Activated T-cell treated with anti-CD3 and anti-CD28 coated beads for 24 hours (primary cell): ENCODE data around the gene DHX30.
"Not testable (repeated sequence)": the region's sequence is repeated elsewhere in the genome, so short reads cannot be mapped to it uniquely, and the experiment has no call there.

Source experiments
- DNase-seq: peaks from one replicate; pipeline ENCODE4 v3.0.0-alpha.2; 2020; ENCODE audit warnings: low read depth

Gene DHX30

GRCh38 chr3:47884603-47885002 is 81.7 kb downstream of the DHX30 start:
- DNase-seq, result no peak

DNA sequence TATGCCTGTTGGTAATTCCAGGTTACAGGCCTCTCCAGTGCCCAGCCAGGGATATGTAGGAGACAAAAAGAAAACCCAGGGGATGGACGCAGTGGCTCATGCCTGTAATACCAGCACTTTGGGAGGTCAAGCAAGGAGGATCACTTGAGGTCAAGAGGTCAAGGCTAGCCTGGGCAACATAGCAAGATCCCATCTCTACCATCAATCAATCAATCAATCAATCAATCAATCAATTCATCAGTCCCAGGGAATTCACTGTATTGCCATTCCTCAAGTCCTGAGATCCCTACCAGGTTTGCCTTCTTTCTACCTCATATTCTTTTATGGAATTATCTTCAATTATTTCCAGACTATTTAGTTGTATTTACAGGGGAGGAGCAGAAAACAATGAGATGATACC is 82.2 kb downstream of the DHX30 start:
- DNase-seq, result no peak

DNA sequence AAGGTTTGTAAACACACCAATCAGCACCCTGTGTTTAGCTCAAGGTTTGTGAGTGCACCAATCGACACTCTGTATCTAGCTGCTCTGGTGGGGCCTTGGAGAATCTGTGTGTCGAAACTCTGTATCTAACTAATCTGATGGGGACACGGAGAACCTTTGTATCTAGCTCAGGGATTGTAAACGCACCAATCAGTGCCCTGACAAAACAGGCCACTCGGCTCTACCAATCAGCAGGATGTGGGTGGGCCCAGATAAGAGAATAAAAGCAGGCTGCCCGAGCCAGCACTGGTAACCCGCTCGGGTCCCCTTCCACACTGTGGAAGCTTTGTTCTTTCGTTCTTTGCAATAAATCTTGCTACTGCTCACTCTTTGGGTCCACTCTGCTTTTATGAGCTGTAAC is 85.1 kb downstream of the DHX30 start:
- DNase-seq, result not testable (repeated sequence)

DNA sequence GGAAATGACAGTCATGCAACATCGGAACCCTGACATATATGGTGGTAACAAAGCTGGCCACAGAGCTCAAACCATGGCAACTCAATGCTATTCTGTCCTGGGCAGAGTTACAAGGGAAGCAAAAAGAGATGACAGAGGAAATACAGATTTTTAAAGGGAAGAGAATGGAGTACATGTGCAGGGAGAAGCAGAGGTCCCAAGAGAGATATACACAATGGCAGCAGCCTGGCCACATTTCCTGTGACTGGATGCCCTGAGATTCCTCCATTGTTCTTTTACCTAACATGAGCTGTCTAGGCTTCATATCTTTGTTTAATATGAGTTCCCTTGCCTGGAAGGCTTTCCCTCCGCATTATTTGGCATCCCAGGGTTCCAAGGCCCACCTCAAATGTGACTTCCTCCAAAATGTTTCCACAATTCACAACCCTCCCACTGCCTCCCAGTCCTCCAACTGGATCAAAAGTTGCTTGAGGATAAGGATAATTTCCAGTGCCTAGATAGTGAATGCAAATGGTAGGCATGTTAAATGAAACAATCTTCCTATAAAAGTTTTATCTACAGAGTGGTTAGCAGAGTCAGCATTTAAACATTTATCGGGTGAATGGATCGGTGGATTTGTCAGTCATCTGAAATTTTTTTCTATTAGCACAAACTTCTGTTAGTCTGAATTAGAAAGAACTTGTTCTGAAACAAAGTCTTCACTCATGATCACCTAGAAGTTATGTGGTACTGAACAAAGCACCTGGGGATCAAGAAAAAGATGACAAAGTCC is 86.2 kb downstream of the DHX30 start:
- no peak for DNase-seq

DNA sequence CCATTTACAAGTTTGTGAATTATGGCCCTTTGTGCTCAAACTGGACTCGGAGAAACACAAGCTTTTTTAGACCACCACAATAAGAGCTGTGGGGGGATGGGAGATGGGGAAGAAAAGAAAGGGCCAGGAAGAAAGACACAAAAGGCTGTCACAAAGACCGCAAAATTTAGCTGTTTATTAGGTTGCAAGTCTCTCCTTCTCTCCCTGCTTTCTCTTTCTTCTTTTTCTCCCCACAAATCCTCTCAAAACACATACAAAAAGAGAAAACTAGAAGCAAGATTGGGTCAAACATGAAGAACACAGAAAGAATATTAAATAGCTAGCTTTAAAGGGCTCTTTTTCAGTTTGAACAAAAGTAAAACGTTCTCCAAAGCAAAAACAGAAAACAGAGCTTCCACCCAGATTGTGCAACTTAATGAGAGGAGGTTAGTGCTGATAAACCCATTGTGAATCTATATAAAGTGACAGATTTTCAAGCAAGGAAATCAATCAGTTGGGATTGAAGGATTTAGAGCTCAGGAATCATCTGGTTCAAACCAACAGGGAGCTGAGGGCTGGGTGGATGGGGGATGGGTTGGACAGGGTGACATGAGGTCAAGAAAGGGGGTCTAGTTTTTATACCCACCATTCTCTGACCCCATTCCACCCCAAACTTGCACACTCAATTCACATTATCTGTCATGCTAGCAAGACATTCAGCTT is 87.3 kb downstream of the DHX30 start:
- no peak for DNase-seq

DNA sequence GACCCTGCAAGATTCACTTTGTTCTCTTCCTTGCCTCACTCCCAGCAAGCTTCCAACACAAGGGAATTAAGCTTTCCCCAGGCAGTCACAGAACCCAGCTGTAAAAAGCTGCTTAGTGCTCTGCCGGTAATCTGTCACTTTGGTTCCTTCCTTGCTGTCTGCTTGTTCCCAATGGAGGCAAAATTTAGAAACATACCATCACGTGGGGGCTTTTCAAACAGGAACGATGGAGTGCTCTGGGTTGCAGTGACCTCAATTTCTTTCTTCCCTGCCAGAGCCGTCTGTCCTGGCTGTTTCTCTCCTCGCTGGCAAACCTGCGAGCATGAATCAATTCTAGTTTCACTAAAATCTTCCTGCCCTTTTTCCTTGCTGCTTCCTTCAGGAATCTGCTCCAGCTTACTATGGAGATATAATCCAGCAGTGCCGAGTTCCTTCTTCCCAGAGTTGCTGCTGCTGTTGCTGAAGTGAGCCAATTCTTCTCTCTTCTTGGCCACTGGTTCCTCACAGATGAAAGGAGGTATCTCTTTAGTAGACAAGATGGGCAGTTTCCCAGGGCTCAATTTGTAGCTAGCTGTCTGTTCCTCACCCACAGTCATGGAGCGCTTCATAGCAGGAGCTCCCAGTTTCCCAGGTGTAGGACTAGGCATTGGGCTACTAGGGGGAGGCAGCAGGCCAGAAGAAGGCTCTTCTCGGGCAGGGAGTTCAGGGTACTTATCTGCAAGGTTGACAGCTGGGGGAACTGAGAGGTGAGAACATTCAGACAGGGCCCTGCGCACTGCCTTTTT is 88.1 kb downstream of the DHX30 start:
- no peak for DNase-seq

GRCh38 chr3:47891613-47892005 is 88.7 kb downstream of the DHX30 start:
- DNase-seq, result no peak

DNA sequence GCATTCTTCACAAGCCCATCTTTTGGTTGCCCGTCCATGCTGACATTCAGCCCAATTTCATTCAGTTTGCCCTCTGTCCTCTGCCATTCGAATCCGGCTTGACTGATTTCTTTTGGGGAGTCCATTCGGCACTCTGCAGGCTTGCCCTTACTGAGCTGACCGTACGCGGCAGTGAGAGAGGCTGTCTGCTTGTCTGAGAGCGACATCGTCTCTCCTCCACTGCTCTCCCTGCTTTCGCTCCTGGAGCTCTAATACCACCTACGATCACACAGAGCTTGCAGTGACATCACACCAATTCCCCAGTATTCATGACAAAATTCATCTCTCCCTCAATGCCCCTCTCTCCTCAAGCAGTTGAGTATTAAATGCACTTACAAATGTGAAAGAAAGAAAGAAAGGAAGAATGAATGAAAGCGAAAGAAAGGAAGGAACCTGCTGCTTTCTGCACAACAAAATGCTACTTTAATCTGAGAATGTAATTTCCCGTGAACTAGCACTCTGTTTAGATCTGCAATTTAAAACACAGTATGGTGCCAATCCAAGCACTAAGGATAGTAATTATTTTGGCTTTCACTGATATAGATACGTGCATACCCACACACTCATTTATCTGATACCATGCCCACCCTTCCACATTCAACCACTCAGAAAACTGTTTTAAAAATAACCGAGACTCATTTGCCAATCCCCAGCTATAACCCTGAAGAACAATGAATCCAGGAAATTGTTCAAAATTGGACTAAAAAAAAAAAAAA is 89.5 kb downstream of the DHX30 start:
- no peak for DNase-seq

DNA sequence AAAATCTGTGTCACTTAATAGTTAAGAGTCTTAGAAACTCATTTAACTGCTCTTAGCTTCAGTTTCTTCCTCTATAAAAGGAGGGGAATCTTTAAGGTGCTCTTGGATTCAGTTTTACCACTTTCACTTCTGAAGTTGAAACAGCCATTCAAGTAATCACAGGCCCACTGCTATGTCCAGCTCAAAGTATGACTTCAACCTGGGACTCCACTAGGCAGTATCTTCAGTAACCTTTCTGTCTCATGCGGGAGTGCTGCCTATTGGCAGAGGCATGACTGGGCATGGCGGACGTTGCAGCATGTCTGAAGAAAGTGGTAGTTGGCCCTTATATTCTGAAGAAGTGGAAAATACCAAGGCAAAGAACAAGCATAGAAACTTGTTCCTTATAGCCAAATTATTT is 92.3 kb downstream of the DHX30 start:
- DNase-seq, result no peak

DNA sequence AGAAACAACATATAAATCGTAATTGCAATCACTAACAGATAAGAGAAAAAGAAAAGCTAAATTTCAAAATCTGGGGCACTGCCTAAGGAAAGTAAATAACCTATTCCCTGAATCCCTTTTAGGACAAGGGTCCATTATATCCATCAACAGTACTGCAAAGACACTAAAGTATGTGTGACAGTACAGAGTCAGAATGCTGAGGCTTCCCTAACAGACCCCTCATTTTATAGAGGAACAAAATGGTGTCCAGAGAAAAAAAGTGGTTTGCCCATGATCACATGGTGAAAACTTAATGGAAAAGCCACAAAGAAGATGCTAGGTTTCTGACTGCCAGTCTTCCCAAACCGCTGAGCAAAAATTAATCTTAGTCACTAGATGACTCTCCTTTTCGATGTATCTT is 93.8 kb downstream of the DHX30 start:
- DNase-seq, result no peak

DNA sequence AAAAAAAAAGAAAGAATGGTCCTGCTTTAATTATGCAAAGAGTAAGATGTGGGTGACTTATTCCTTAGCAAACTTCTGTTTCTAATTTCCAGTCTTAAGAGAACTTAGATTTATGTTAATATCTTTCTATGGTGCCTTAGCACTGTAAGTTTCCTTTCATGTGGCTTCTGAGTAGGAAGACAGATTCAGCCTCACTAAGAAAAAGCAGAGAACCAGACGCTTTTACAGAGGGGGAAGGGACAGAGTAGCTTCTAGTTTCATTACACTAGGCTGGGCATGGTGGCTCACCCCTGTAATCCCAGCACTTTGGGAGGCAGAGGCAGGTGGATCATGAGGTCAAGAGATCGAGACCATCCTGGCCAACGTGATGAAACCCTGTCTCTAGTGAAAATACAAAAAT is 95.0 kb downstream of the DHX30 start:
- DNase-seq, result no peak

DNA sequence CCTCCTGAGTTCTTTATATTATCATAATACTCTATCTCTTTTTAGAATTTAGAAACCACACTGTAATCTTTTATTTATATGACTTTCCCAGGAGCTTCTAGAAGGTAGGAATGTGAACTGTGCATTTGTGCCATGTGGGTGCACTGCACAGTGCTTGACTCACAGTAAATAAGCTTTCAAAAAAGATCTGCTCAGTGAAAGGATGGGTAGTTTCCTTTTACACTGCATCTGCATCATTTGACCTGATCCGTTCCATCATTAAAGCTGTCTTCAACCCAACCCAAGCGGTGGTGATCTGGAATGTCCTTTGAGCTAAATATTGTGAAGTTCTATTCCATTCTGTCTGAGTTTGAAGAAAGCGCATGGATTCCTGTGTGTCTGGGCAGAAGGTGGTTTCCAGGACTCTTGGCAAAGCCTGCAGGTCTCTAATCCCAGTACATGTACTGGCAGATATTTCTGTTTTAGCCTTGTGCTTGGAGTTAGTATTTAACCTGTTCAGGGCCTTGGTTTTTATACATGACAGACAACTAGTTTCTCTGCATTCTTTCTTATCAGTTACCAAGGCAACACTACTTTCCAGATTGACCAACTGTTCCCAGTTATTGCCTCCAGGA is 96.7 kb downstream of the DHX30 start:
- no peak for DNase-seq
